Muscle of leg (tissue), 11 donors: Measurements from ENCODE around the gene RAPGEF5. TPM values are rescaled to one million over a fixed set of nuclear protein-coding genes. Genes with fewer than 3 reads are reported as not detected.
A peak's percentile ranks its signal among the peaks of the same experiment; 100 is the strongest.

Experiments
- DNase-seq: peaks from one replicate; pipeline ENCODE4 v3.0.0; 2013
- H3K27ac ChIP-seq: one replicate; pipeline ENCODE4 v1.5.1; 2013; ENCODE audit warnings: mild to moderate bottlenecking, low read length, control low read depth
- H3K27me3 ChIP-seq: one replicate; pipeline ENCODE4 v1.6.1; 2013; ENCODE audit warnings: low read length; ENCODE audit not compliant: control insufficient read depth, insufficient read depth
- H3K36me3 ChIP-seq: one replicate; pipeline ENCODE4 v1.6.1; 2013; ENCODE audit warnings: low read length; ENCODE audit not compliant: control insufficient read depth, insufficient read depth
- H3K4me1 ChIP-seq: one replicate; pipeline ENCODE4 v1.6.1; 2013; ENCODE audit warnings: low read length; ENCODE audit not compliant: control insufficient read depth, insufficient read depth
- H3K4me3 ChIP-seq: one replicate; pipeline ENCODE4 v1.5.1; 2013; ENCODE audit warnings: low read length, control low read depth
- H3K9me3 ChIP-seq: replicated peaks from 2 replicates; pipeline ENCODE4 v1.6.1; 2013; ENCODE audit warnings: low read depth, low read length; ENCODE audit not compliant: control insufficient read depth
- WGBS: methylation state at CpG from one replicate; pipeline ENCODE4 v1.1.5; 2013; ENCODE audit warnings: missing lambda C conversion rate; ENCODE audit not compliant: insufficient coverage; 5-methylcytosine and 5-hydroxymethylcytosine counted together
- polyA plus RNA-seq, 8 donors: library from polyadenylated mRNA; unstranded; fragments of 120-200 nt; gene quantifications; one replicate each; pipeline versions ENCODE4 v1.2.1 to v1.2.3, GENCODE V29; 2013; ENCODE audit warnings: inconsistent platforms in 1 of 8, low replicate concordance in 1 of 8; ENCODE audit not compliant: insufficient read length in 8 of 8, insufficient read depth in 1 of 8
- total RNA-seq: library from RNA; stranded (reverse); fragments of 120-200 nt; gene quantifications from one replicate; pipeline ENCODE4 v1.2.4, GENCODE V29; 2013

The RAPGEF5 gene
- total and polyA plus RNA-seq, 9 donors, result 11.2 to 21.8 (median 13.5) TPM

DNA sequence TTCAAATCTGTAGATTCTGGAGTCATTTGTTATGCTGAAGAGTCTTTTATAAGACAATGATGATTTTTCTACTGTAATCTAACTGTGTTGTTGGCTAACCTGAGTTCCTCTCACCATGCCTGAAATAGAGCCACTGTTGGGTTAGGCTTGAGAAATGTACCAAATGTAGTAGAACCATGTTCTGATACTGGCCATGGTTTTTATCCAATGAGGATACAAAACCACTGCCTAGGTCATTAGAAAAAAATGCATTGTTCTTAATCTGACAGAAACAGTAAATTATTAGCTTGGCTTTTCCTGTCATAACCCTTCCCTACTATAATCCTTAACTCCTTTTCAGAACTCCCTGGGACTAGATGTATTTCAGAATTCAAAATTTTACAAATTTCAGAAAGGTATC lies 86.6 kb downstream of the RAPGEF5 start:
- Histone ChIP-seq H3K27me3 (no peaks in the 10 kb centered on the region), H3K27ac (no peak overlapping the region), H3K9me3 (no peaks in the 10 kb centered on the region), H3K4me3 (no peak overlapping the region), H3K4me1 (no peaks in the 10 kb centered on the region), H3K36me3 (no peaks in the 10 kb centered on the region)
- DNase-seq, result no peak

- no peak for DNase-seq
- Histone ChIP-seq H3K4me3 (no peak overlapping the region), H3K4me1 (no peaks in the 10 kb centered on the region), H3K9me3 (no peaks in the 10 kb centered on the region), H3K27ac (no peak overlapping the region), H3K36me3 (no peaks in the 10 kb centered on the region), H3K27me3 (no peaks in the 10 kb centered on the region)
- 86% methylated on average over 1 of the region's 3 CpGs for WGBS
Observed at GRCh38 chr7:22269963-22270362, 87.0 kb downstream of the RAPGEF5 start.

GRCh38 chr7:22268884-22269421 lies 88.0 kb downstream of the RAPGEF5 start:
- Histone ChIP-seq H3K4me3 (no peak overlapping the region), H3K36me3 (no peaks in the 10 kb centered on the region), H3K27me3 (no peaks in the 10 kb centered on the region), H3K27ac (no peak overlapping the region), H3K4me1 (no peaks in the 10 kb centered on the region), H3K9me3 (no peaks in the 10 kb centered on the region)
- WGBS, result no CpG with 5 or more reads among the region's 6 CpGs
- no peak for DNase-seq

DNA sequence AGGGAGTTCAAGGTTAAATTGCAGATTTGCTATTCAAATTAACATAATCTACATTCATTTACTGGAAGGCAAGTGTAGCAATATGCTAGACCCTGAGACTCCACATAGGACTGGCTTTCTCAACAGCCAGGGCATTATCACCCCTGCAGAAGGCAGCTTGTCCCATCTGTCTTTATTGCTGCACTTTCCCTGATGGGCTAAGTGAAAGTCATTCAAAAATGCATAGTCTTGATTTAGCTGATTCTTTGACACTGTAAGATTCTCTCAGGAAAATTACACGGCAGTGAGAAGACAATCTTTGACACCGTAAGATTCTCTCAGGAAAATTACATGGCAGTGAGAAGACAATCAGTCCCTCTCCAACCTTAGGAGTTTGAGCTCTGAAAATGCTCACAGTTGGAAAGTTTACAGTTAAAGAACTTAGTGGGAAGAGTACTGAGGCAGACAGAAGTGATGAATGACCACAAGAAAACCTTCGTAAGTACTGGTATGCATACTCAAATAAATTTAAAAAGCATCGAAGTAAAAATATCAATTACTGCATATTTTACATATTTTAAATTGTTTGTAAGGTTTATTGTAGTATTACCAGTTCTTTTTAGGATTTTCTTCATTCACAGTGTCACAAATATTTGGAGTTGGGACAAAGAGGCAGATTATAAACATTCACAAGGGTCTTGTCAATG lies 88.9 kb downstream of the RAPGEF5 start:
- H3K4me3 ChIP-seq, result no peak overlapping the region
- H3K36me3 ChIP-seq, result no peaks in the 10 kb centered on the region
- DNase-seq, result no peak
- H3K27me3 ChIP-seq, result no peaks in the 10 kb centered on the region
- H3K9me3 ChIP-seq, result no peaks in the 10 kb centered on the region
- WGBS, result no CpG with 5 or more reads among the region's 4 CpGs
- no peaks in the 10 kb centered on the region for H3K4me1 ChIP-seq
- no peak overlapping the region for H3K27ac ChIP-seq

- Histone ChIP-seq H3K4me3 (no peak overlapping the region), H3K4me1 (no peaks in the 10 kb centered on the region), H3K27me3 (no peaks in the 10 kb centered on the region), H3K36me3 (no peaks in the 10 kb centered on the region), H3K9me3 (no peaks in the 10 kb centered on the region), H3K27ac (no peak overlapping the region)
- WGBS, result no CpG with 5 or more reads among the region's 4 CpGs
- DNase-seq, result no peak
Observed at GRCh38 chr7:22262538-22262937, 94.4 kb downstream of the RAPGEF5 start.

GRCh38 chr7:22256541-22257096 lies 100.3 kb downstream of the RAPGEF5 start:
- WGBS, result no CpG with 5 or more reads among the region's 2 CpGs
- no peaks in the 10 kb centered on the region for H3K36me3 ChIP-seq
- H3K9me3 ChIP-seq, result no peaks in the 10 kb centered on the region
- no peak overlapping the region for H3K4me3 ChIP-seq
- no peak overlapping the region for H3K27ac ChIP-seq
- no peaks in the 10 kb centered on the region for H3K27me3 ChIP-seq
- H3K4me1 ChIP-seq, result no peaks in the 10 kb centered on the region
- DNase-seq, result no peak

- H3K4me3 ChIP-seq, result no peak overlapping the region
- no CpG with 5 or more reads among the region's 1 CpG for WGBS
- no peaks in the 10 kb centered on the region for H3K36me3 ChIP-seq
- H3K27me3 ChIP-seq, result no peaks in the 10 kb centered on the region
- no peak for DNase-seq
- no peak overlapping the region for H3K27ac ChIP-seq
- no peaks in the 10 kb centered on the region for H3K9me3 ChIP-seq
- no peaks in the 10 kb centered on the region for H3K4me1 ChIP-seq
Observed at GRCh38 chr7:22255834-22256233, 101.1 kb downstream of the RAPGEF5 start.

GRCh38 chr7:22255342-22255741 lies 101.6 kb downstream of the RAPGEF5 start:
- DNase-seq, result no peak
- Histone ChIP-seq H3K27me3 (no peaks in the 10 kb centered on the region), H3K36me3 (no peaks in the 10 kb centered on the region), H3K4me1 (no peaks in the 10 kb centered on the region), H3K9me3 (no peaks in the 10 kb centered on the region), H3K27ac (no peak overlapping the region), H3K4me3 (no peak overlapping the region)
- no CpG with 5 or more reads among the region's 1 CpG for WGBS

GRCh38 chr7:22252936-22253536 lies 103.9 kb downstream of the RAPGEF5 start:
- Histone ChIP-seq H3K9me3 (no peaks in the 10 kb centered on the region), H3K27me3 (no peaks in the 10 kb centered on the region), H3K36me3 (no peaks in the 10 kb centered on the region), H3K27ac (no peak overlapping the region), H3K4me1 (peaks cover 4% of the 10 kb centered on the region), H3K4me3 (no peak overlapping the region)
- DNase-seq, result no peak
- WGBS, result 20% methylated on average over 2 of the region's 7 CpGs

GRCh38 chr7:22252016-22252415 lies 104.9 kb downstream of the RAPGEF5 start:
- Histone ChIP-seq H3K27ac (no peak overlapping the region), H3K4me1 (peaks cover 4% of the 10 kb centered on the region), H3K27me3 (no peaks in the 10 kb centered on the region), H3K36me3 (no peaks in the 10 kb centered on the region), H3K9me3 (no peaks in the 10 kb centered on the region), H3K4me3 (no peak overlapping the region)
- WGBS, result no CpG with 5 or more reads among the region's 2 CpGs
- DNase-seq, result peak; percentile 36
